Spleen (tissue), 11 donors: ENCODE results near the gene NOL11. TPM values are rescaled to one million over a fixed set of nuclear protein-coding genes. Genes with fewer than 3 reads are reported as not detected.

Experiments
- DNase-seq: peaks from one replicate; pipeline ENCODE4 v3.0.0-alpha.2; 2020
- H3K27ac ChIP-seq, 8 donors: fragments of 200-600 bp; sonication (generic) in 7 of 8; 1 replicate in 4 of 8; 2 replicates in 4 of 8; pipeline versions ENCODE4 v1.5.0 to v1.8.0; 2016 to 2021; ENCODE audit warnings: inconsistent platforms in 4 of 8, mild to moderate bottlenecking in 4 of 8, moderate library complexity in 1 of 8
- H3K27me3 ChIP-seq, 7 donors: fragments of 200-600 bp; sonication (generic) in 6 of 7; replicated peaks in 1 of 7; 1 replicate in 4 of 7; 2 replicates in 3 of 7; pipeline versions ENCODE4 v1.5.0 to v1.8.0; 2016 to 2021; ENCODE audit warnings: inconsistent platforms in 3 of 7, mild to moderate bottlenecking in 1 of 7
- H3K36me3 ChIP-seq, 6 donors: fragments of 200-600 bp; sonication (generic) in 5 of 6; 1 replicate in 4 of 6; 2 replicates in 2 of 6; pipeline versions ENCODE4 v1.5.0 to v1.8.0; 2016 to 2021; ENCODE audit warnings: inconsistent platforms in 2 of 6
- H3K4me1 ChIP-seq, 6 donors: fragments of 200-600 bp; sonication (generic) in 5 of 6; 1 replicate in 3 of 6; 2 replicates in 3 of 6; pipeline versions ENCODE4 v1.5.0 to v1.8.0; 2016 to 2021; ENCODE audit warnings: inconsistent platforms in 3 of 6
- H3K4me3 ChIP-seq, 8 donors: fragments of 200-600 bp; sonication (generic) in 7 of 8; 1 replicate in 4 of 8; 2 replicates in 4 of 8; pipeline versions ENCODE4 v1.5.0 to v1.8.0; 2016 to 2021; ENCODE audit warnings: inconsistent platforms in 4 of 8, mild to moderate bottlenecking in 4 of 8, moderate library complexity in 2 of 8
- H3K9me3 ChIP-seq, 8 donors: fragments of 200-600 bp; sonication (generic) in 7 of 8; 1 replicate in 4 of 8; 2 replicates in 4 of 8; pipeline versions ENCODE4 v1.5.0 to v1.8.0; 2016 to 2021; ENCODE audit warnings: inconsistent platforms in 4 of 8
- POLR2A ChIP-seq, 3 donors: fragments of 450-650 bp; IDR thresholded peaks; one replicate each; pipeline ENCODE4 v1.5.1; 2017; ENCODE audit warnings: antibody characterized with exemption in 3 of 3, mild to moderate bottlenecking in 1 of 3
- POLR2AphosphoS5 ChIP-seq, 3 donors: sonication (generic); formaldehyde crosslinking; IDR thresholded peaks; one replicate each; pipeline ENCODE4 v1.5.1; 2017; ENCODE audit warnings: antibody characterized with exemption in 3 of 3
- WGBS, 5 donors: extraction: QIAGEN DNeasy Blood & Tissue Kit in 3 of 5; methylation state at CpG; one replicate each; pipeline versions ENCODE4 v1.1.5 to v1.1.7; 2013 to 2018; 5-methylcytosine and 5-hydroxymethylcytosine counted together
- intact Hi-C: fragments of 100-400 bp; cut with DNase I; formaldehyde crosslinking; loops from one replicate; pipeline ENCODE4 v1.15.0; 2023; ENCODE audit warnings: low total_unique reads
- polyA plus RNA-seq, 3 donors: library from polyadenylated mRNA; stranded (reverse); fragments of 200-250 nt; gene quantifications; one replicate each; pipeline ENCODE4 v1.2.1, GENCODE V29; 2013
- total RNA-seq, 7 donors: library from RNA; depleted of rRNA in 3 of 7; stranded (reverse); fragments of >200 nt in 3 of 7; fragmentation: NEBNext Ultra II Directional in 4 of 7; extraction: Animal tissue kit (Norgen Biotek cat#: 25700) in 4 of 7; gene quantifications; one replicate each; pipeline versions ENCODE4 v1.1.0 to v1.2.1, GENCODE V29; 2016 to 2021
- TF ChIP-seq, protein P1 (sequence below), 11 experiments: fragments of 200-600 bp in 7 of 11; fragments of 450-650 bp in 4 of 11; sonication (generic) in 4 of 11; IDR thresholded peaks in 8 of 11; conservative IDR thresholded peaks in 3 of 11; 1 replicate in 7 of 11; 2 replicates in 4 of 11; pipeline versions ENCODE4 v1.4.0 to v1.8.0; 2016 to 2021; ENCODE audit warnings: antibody characterized with exemption in 11 of 11, inconsistent platforms in 4 of 11, mild to moderate bottlenecking in 1 of 11
- donor health status: healthy with polysubstance abuse.
- donor health status: DM: no; HTN: no; CAD: no; lungs with moderate emphysema.
- donor health status: DM: no; HTN: no; CAD: no.
- donor health status: Bipolar disorder and iron deficiency.
- donor health status: healthy.
- donor health status: DM: no; HTN: no; CAD: no.
- donor health status: DM: yes; HTN: yes; CAD: no.

Gene NOL11
- total and polyA plus RNA-seq, 10 donors, result 30.7 to 49.7 (median 42.0) TPM

DNA sequence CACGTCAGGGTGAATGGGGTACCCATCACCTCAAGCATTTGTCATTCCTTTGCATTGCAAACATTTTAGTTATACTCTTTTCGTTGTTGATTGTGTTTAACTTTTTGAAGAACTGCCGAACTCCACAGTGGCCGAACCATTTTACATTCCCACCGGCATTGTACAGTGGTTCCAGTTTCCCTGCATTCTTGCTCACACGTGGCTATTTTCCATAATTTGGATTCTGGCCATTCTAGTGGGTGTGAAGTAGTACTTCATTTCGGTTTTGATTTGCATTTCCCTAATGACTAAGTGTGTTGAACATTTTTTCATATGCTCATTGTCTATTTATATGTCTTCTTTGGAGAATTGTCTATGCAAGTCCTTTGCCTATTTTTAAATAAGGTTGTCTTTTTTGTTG, 13.0 kb downstream of the NOL11 start:
- no peak overlapping the region for H3K4me3 ChIP-seq
- no peak for DNase-seq
- peaks cover 0 to 11% (median 3%) of the 10 kb centered on the region in 8 donors for H3K9me3 ChIP-seq
- WGBS, 5 donors, result 72 to 89% (median 83%) methylated on average over 7 of the region's 7 CpGs
- no peak overlapping the region for H3K27ac ChIP-seq
- TF ChIP-seq, protein P1, sequence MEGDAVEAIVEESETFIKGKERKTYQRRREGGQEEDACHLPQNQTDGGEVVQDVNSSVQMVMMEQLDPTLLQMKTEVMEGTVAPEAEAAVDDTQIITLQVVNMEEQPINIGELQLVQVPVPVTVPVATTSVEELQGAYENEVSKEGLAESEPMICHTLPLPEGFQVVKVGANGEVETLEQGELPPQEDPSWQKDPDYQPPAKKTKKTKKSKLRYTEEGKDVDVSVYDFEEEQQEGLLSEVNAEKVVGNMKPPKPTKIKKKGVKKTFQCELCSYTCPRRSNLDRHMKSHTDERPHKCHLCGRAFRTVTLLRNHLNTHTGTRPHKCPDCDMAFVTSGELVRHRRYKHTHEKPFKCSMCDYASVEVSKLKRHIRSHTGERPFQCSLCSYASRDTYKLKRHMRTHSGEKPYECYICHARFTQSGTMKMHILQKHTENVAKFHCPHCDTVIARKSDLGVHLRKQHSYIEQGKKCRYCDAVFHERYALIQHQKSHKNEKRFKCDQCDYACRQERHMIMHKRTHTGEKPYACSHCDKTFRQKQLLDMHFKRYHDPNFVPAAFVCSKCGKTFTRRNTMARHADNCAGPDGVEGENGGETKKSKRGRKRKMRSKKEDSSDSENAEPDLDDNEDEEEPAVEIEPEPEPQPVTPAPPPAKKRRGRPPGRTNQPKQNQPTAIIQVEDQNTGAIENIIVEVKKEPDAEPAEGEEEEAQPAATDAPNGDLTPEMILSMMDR (IDR thresholded peaks at IDR 0.05 in 8 of 11, conservative IDR thresholded peaks at IDR 0.05 in 3 of 11), result no peak
- no peak for TF ChIP-seq POLR2AphosphoS5 (IDR thresholded peaks at IDR 0.05)
- no peak for TF ChIP-seq POLR2A (IDR thresholded peaks at IDR 0.05)
- peaks cover 0 to 15% (median 2%) of the 10 kb centered on the region in 6 donors for H3K4me1 ChIP-seq
- peaks cover 12 to 98% (median 88%) of the 10 kb centered on the region in 6 donors for H3K36me3 ChIP-seq
- H3K27me3 ChIP-seq, result no peaks in the 10 kb centered on the region
- intact Hi-C loops, result no loop called here

DNA sequence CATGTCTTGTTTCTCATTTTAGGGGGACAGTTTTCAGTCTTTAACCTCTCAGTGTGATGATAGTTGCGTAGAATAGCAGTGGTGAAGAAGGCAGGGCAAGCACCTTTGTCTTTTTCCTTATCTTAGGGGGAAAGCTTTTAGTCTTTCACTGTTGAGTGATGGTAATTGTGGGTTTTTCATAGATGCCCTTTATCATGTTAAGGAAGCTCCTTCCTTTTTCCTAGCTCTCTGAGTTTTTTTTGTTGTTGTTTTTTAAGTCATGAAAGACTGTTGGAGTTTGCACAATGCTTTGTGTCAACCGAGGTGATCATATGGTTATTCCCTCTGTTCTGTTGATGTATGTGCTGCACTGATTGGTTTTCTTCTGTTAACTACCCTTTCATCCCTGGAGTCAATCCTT, 15.7 kb downstream of the NOL11 start:
- H3K27ac ChIP-seq, result no peak overlapping the region
- peaks cover 0 to 13% (median 2%) of the 10 kb centered on the region in 6 donors for H3K4me1 ChIP-seq
- WGBS, 5 donors, result 72 to 79% (median 77%) methylated on average over 2 of the region's 2 CpGs
- H3K36me3 ChIP-seq, result peaks cover 9 to 98% (median 87%) of the 10 kb centered on the region in 6 donors
- H3K4me3 ChIP-seq, result no peak overlapping the region
- no peak for DNase-seq
- intact Hi-C loops, result no loop called here
- H3K9me3 ChIP-seq, result peaks cover 0 to 11% (median 3%) of the 10 kb centered on the region in 8 donors
- H3K27me3 ChIP-seq, result no peaks in the 10 kb centered on the region
- no peak for TF ChIP-seq POLR2AphosphoS5 (IDR thresholded peaks at IDR 0.05)
- no peak for TF ChIP-seq POLR2A (IDR thresholded peaks at IDR 0.05)
- TF ChIP-seq, protein P1 (IDR thresholded peaks at IDR 0.05 in 8 of 11, conservative IDR thresholded peaks at IDR 0.05 in 3 of 11), result no peak

GRCh38 chr17:67737145-67737544, 19.4 kb downstream of the NOL11 start:
- H3K9me3 ChIP-seq, result no peaks in the 10 kb centered on the region
- H3K27ac ChIP-seq, result no peak overlapping the region
- peaks cover 10 to 100% (median 93%) of the 10 kb centered on the region in 6 donors for H3K36me3 ChIP-seq
- TF ChIP-seq, protein P1 (IDR thresholded peaks at IDR 0.05 in 8 of 11, conservative IDR thresholded peaks at IDR 0.05 in 3 of 11), result no peak
- TF ChIP-seq POLR2AphosphoS5 (IDR thresholded peaks at IDR 0.05) (no peak), POLR2A (IDR thresholded peaks at IDR 0.05) (no peak)
- intact Hi-C loops, result no loop called here
- H3K4me3 ChIP-seq, result no peak overlapping the region
- WGBS, 5 donors, result 90 to 95% (median 94%) methylated on average over 8 of the region's 8 CpGs
- H3K4me1 ChIP-seq, result peaks cover 0 to 13% (median 2%) of the 10 kb centered on the region in 6 donors
- H3K27me3 ChIP-seq, result no peaks in the 10 kb centered on the region
- DNase-seq, result no peak

DNA sequence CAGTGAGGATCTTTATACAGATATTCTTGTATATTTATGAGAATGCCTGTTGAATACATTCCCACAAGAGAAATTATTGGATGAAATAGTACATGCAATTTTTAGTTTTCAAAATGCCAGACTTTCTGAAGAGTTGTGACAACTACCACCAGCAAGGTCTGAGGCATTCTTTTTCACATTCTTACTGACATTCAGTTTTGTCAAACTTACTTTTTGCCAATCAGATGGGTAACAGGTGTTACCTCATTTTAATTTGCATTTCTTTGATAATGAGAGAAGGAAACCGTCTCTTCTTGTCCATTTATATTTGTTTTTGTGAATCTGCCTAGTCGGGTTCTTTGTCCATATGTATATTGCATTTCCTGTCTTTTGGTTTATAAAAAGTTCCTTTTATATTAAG, 24.3 kb downstream of the NOL11 start:
- intact Hi-C loops, result no loop called here
- no peaks in the 10 kb centered on the region for H3K9me3 ChIP-seq
- H3K4me3 ChIP-seq, result no peak overlapping the region
- WGBS, 5 donors, result 57 to 78% (median 65%) methylated on average over 2 of the region's 2 CpGs
- no peaks in the 10 kb centered on the region for H3K27me3 ChIP-seq
- H3K4me1 ChIP-seq, result no peaks in the 10 kb centered on the region
- H3K36me3 ChIP-seq, result peaks cover 15 to 100% (median 93%) of the 10 kb centered on the region in 6 donors
- no peak overlapping the region for H3K27ac ChIP-seq
- TF ChIP-seq POLR2AphosphoS5 (IDR thresholded peaks at IDR 0.05), result no peak
- TF ChIP-seq, protein P1 (IDR thresholded peaks at IDR 0.05 in 8 of 11, conservative IDR thresholded peaks at IDR 0.05 in 3 of 11), result no peak
- no peak for TF ChIP-seq POLR2A (IDR thresholded peaks at IDR 0.05)
- no peak for DNase-seq
